OCI-LY7 (cell line): ENCODE results near the gene LDOC1. TPM values are rescaled to one million over a fixed set of nuclear protein-coding genes. Genes with fewer than 3 reads are reported as not detected.

Experiments used
- BruUV-seq: library from RNA; stranded (reverse); fragments of 400-500 nt; replicated peaks from 2 replicates; lab custom pipeline; 2021; lab: Mats Ljungman, UMichigan
- CTCF ChIA-PET: fragments of 300-600 bp; sonication (Branson Sonifier 250); formaldehyde crosslinking; loops from one replicate; lab custom pipeline; 2022; ENCODE audit warnings: antibody characterized with exemption; ENCODE audit not compliant: unreplicated experiment; lab: Charles Lee
- POLR2A ChIA-PET: fragments of 300-600 bp; sonication (Branson Sonifier 250); formaldehyde crosslinking; loops from one replicate; lab custom pipeline; 2022; ENCODE audit warnings: antibody characterized with exemption; lab: Charles Lee
- DNase-seq: peaks from one replicate; pipeline ENCODE4 v3.0.0-alpha.2; 2015; ENCODE audit warnings: low spot score
- H2AFZ ChIP-seq: fragments of 200-600 bp; sonication (generic), shearing (Covaris generic); 2 replicates; pipeline ENCODE4 v1.6.1; 2014; ENCODE audit warnings: mild to moderate bottlenecking, antibody characterized with exemption, low read length, moderate library complexity
- H3K27ac ChIP-seq: fragments of 200-600 bp; sonication (generic); 2 replicates; pipeline ENCODE4 v1.5.1; 2014; ENCODE audit warnings: mixed run types, low read depth, mild to moderate bottlenecking, moderate library complexity, low read length, inconsistent platforms; ENCODE audit not compliant: poor library complexity, severe bottlenecking
- H3K36me3 ChIP-seq: fragments of 200-600 bp; sonication (generic); 2 replicates; pipeline ENCODE4 v1.6.1; 2014; ENCODE audit warnings: mild to moderate bottlenecking, antibody characterized with exemption, low read length, moderate library complexity, mixed read lengths; ENCODE audit not compliant: insufficient read depth
- H3K4me1 ChIP-seq: fragments of 200-600 bp; sonication (generic); 2 replicates; pipeline ENCODE4 v1.5.1; 2014; ENCODE audit warnings: mild to moderate bottlenecking, low read length; ENCODE audit not compliant: insufficient read depth, poor library complexity, severe bottlenecking
- H3K4me2 ChIP-seq: fragments of 200-600 bp; sonication (generic); 2 replicates; pipeline ENCODE4 v1.6.1; 2014; ENCODE audit warnings: mild to moderate bottlenecking, low read length
- H3K4me3 ChIP-seq: fragments of 200-600 bp; sonication (generic); 2 replicates; pipeline ENCODE4 v1.5.1; 2014; ENCODE audit warnings: mild to moderate bottlenecking, low read depth, low read length; ENCODE audit not compliant: poor library complexity, severe bottlenecking
- H3K79me2 ChIP-seq: fragments of 200-600 bp; sonication (generic); 2 replicates; pipeline ENCODE4 v1.6.1; 2016; ENCODE audit warnings: low read depth, mild to moderate bottlenecking, low read length, moderate library complexity, mixed read lengths; ENCODE audit not compliant: insufficient read depth
- H3K9me2 ChIP-seq: fragments of 200-600 bp; sonication (generic); 2 replicates; pipeline ENCODE4 v1.6.1; 2016; ENCODE audit warnings: mild to moderate bottlenecking, low read length, mixed read lengths; ENCODE audit not compliant: insufficient read depth
- H3K9me3 ChIP-seq: fragments of 200-600 bp; sonication (generic); 2 replicates; pipeline ENCODE4 v1.6.1; 2014; ENCODE audit warnings: mild to moderate bottlenecking, mixed run types, low read length, mixed read lengths
- H4K20me1 ChIP-seq: fragments of 200-600 bp; sonication (generic); 2 replicates; pipeline ENCODE4 v1.6.1; 2014; ENCODE audit warnings: mild to moderate bottlenecking, antibody characterized with exemption, low read length, moderate library complexity, mixed read lengths; ENCODE audit not compliant: insufficient read depth
- EZH2phosphoT487 ChIP-seq: fragments of 200-600 bp; sonication (generic); IDR thresholded peaks from 2 replicates; pipeline ENCODE4 v1.6.1; 2018; ENCODE audit warnings: low read depth, borderline replicate concordance, mild to moderate bottlenecking, mixed run types, antibody characterized with exemption, low read length, moderate library complexity, mixed read lengths
- intact Hi-C: fragments of 100-400 bp; cut with micrococcal nuclease; formaldehyde crosslinking; loops from one replicate; pipeline ENCODE4 v1.10.0; 2022; ENCODE audit not compliant: unreplicated experiment
- total RNA-seq, 2 experiments: library from RNA; depleted of rRNA in 1 of 2; stranded (reverse); fragments of >200 nt in 1 of 2; shearing (Covaris generic) in 1 of 2; gene quantifications; 2 replicates each; pipeline ENCODE4 v1.2.3, GENCODE V29; 2014 to 2022
- TF ChIP-seq, protein P1 (sequence below): fragments of 200-600 bp; sonication (generic); conservative IDR thresholded peaks from 2 replicates; pipeline ENCODE4 v1.5.1; 2014; ENCODE audit warnings: mild to moderate bottlenecking, antibody characterized with exemption, low read length, moderate library complexity, mixed read lengths

Gene LDOC1
- total RNA-seq, 2 experiments from 2014 or later = not detected

- H3K27ac ChIP-seq = no peak overlapping the region
- H3K4me3 ChIP-seq = no peak overlapping the region
- no peaks in the 10 kb centered on the region for H3K79me2 ChIP-seq
- no peaks in the 10 kb centered on the region for H3K9me2 ChIP-seq
- no peak overlapping the region for H2AFZ ChIP-seq
- TF ChIP-seq EZH2phosphoT487 = no peak
- TF ChIP-seq, protein P1, sequence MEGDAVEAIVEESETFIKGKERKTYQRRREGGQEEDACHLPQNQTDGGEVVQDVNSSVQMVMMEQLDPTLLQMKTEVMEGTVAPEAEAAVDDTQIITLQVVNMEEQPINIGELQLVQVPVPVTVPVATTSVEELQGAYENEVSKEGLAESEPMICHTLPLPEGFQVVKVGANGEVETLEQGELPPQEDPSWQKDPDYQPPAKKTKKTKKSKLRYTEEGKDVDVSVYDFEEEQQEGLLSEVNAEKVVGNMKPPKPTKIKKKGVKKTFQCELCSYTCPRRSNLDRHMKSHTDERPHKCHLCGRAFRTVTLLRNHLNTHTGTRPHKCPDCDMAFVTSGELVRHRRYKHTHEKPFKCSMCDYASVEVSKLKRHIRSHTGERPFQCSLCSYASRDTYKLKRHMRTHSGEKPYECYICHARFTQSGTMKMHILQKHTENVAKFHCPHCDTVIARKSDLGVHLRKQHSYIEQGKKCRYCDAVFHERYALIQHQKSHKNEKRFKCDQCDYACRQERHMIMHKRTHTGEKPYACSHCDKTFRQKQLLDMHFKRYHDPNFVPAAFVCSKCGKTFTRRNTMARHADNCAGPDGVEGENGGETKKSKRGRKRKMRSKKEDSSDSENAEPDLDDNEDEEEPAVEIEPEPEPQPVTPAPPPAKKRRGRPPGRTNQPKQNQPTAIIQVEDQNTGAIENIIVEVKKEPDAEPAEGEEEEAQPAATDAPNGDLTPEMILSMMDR = no peak
- H3K9me3 ChIP-seq = no peaks in the 10 kb centered on the region
- no peak for DNase-seq
- CTCF ChIA-PET = no interaction called here
- intact Hi-C loops = no loop called here
- no peaks in the 10 kb centered on the region for H3K4me1 ChIP-seq
- no peak overlapping the region for H3K4me2 ChIP-seq
- BruUV-seq = no TSS peak
- H4K20me1 ChIP-seq = no peaks in the 10 kb centered on the region
- H3K36me3 ChIP-seq = no peaks in the 10 kb centered on the region
- POLR2A ChIA-PET = no interaction called here
Measured at GRCh38 chrX:141185366-141185765, 8.4 kb upstream of the LDOC1 start.

DNA sequence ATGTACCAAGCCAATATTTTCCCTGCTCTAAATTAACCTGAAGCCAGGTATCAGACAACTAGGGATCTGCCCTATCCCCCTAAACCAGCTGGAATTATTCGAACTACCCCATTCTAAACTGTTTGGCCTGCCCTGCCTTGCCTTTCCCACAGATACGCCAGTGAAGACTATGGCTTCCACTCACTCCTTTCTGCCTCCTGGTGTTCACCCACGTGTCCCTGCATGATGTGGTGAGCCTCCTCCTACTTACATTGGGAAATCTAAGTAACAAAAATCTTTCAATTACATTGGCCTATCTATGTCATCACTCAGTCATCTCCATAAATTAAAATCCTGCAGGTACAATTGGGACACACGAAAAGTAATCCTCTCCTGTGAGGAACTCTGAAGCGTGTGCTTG lies 6.1 kb upstream of the LDOC1 start:
- no peaks in the 10 kb centered on the region for H3K9me3 ChIP-seq
- no peak for TF ChIP-seq EZH2phosphoT487
- TF ChIP-seq, protein P1 = no peak
- H3K27ac ChIP-seq = no peak overlapping the region
- no peaks in the 10 kb centered on the region for H3K9me2 ChIP-seq
- H3K4me3 ChIP-seq = no peak overlapping the region
- ChIA-PET CTCF (no interaction called here), POLR2A (no interaction called here)
- intact Hi-C loops = no loop called here
- no peaks in the 10 kb centered on the region for H3K36me3 ChIP-seq
- H2AFZ ChIP-seq = no peak overlapping the region
- H4K20me1 ChIP-seq = no peaks in the 10 kb centered on the region
- H3K4me2 ChIP-seq = no peak overlapping the region
- DNase-seq = no peak
- BruUV-seq = no TSS peak
- H3K4me1 ChIP-seq = no peaks in the 10 kb centered on the region
- no peaks in the 10 kb centered on the region for H3K79me2 ChIP-seq

GRCh38 chrX:141180851-141181250 lies 3.9 kb upstream of the LDOC1 start:
- POLR2A ChIA-PET = no interaction called here
- H3K4me3 ChIP-seq = no peak overlapping the region
- H3K36me3 ChIP-seq = no peaks in the 10 kb centered on the region
- no peak overlapping the region for H2AFZ ChIP-seq
- no peaks in the 10 kb centered on the region for H3K9me3 ChIP-seq
- H3K4me2 ChIP-seq = no peak overlapping the region
- no peak for DNase-seq
- intact Hi-C loops = no loop called here
- no peak overlapping the region for H3K27ac ChIP-seq
- CTCF ChIA-PET = no interaction called here
- TF ChIP-seq, protein P1 = no peak
- no peak for TF ChIP-seq EZH2phosphoT487
- H3K9me2 ChIP-seq = no peaks in the 10 kb centered on the region
- no peaks in the 10 kb centered on the region for H3K4me1 ChIP-seq
- H4K20me1 ChIP-seq = no peaks in the 10 kb centered on the region
- H3K79me2 ChIP-seq = no peaks in the 10 kb centered on the region
- BruUV-seq = no TSS peak
